ENCODE data around the gene ZNF417. TPM values are rescaled to one million over a fixed set of nuclear protein-coding genes. Genes with fewer than 3 reads are reported as not detected.
"Not testable (repeated sequence)": the region's sequence is repeated elsewhere in the genome, so short reads cannot be mapped to it uniquely, and the experiment has no call there.

Gene ZNF417
- polyA plus RNA-seq, 1 donor (not counting 4 experiments of a cell fraction or from before 2014, with no cell fraction given) = 5.8 TPM

GRCh38 chr19:57872450-57872849 lies 43.9 kb downstream of the ZNF417 start:
- TF ChIP-seq EZH2 (IDR thresholded peaks at IDR 0.05; ENCODE audit: low read length) (no peak), CTCF (optimal IDR thresholded peaks at IDR 0.05 in 1 of 3, IDR thresholded peaks at IDR 0.05 in 1 of 3, conservative IDR thresholded peaks at IDR 0.05 in 1 of 3; ENCODE audit: extremely low read depth in 1 of 3, insufficient read depth in 2 of 3, low read length in 3 of 3) (no peak)
- Histone ChIP-seq H3K9me3 (ENCODE audit: control insufficient read depth, low read depth, low read length) (peaks cover 8% of the 10 kb centered on the region), H3K9me1 (ENCODE audit: control insufficient read depth, extremely low read depth, insufficient read depth, low read length) (no peaks in the 10 kb centered on the region), H3K36me3 (ENCODE audit: control insufficient read depth in 2 of 2, extremely low read depth in 1 of 2, insufficient read depth in 2 of 2, low read length in 2 of 2) (peaks cover 14% of the 10 kb centered on the region in 2 experiments), H3K27me3 (ENCODE audit: control insufficient read depth, extremely low read depth, insufficient read depth, low read length) (no peaks in the 10 kb centered on the region), H3K79me2 (ENCODE audit: control insufficient read depth, insufficient read depth, low read length) (peaks cover 19% of the 10 kb centered on the region), H4K20me1 (ENCODE audit: control insufficient read depth, extremely low read depth, insufficient read depth, low read length) (no peaks in the 10 kb centered on the region), H3K4me2 (ENCODE audit: control insufficient read depth, extremely low read depth, insufficient read depth, low read depth, low read length) (no peak overlapping the region), H3K27ac (ENCODE audit: control insufficient read depth, insufficient read depth, low read length) (no peak overlapping the region), H3K4me3 (ENCODE audit: control insufficient read depth in 2 of 3, extremely low read depth in 1 of 3, insufficient read depth in 2 of 3, low read depth in 1 of 3, low read length in 3 of 3) (no peak overlapping the region), H3K4me1 (ENCODE audit: control insufficient read depth, extremely low read depth, insufficient read depth, low read length) (no peaks in the 10 kb centered on the region), H3K9ac (ENCODE audit: control insufficient read depth, extremely low read depth, insufficient read depth, low read length) (no peak overlapping the region), H2AFZ (ENCODE audit: control insufficient read depth, low read length) (no peak overlapping the region)
- no peak for FAIRE-seq
- DNase-seq (ENCODE audit: low read depth, low spot score) = no peak
- dilution Hi-C loops (cut with MboI; ENCODE audit: extremely low pct_ligation_motif_present, low sequenced_read_pairs) = no loop called here

GRCh38 chr19:57870225-57870624 lies 46.2 kb downstream of the ZNF417 start:
- H2AFZ ChIP-seq (ENCODE audit: control insufficient read depth, low read length) = no peak overlapping the region
- TF ChIP-seq EZH2 (IDR thresholded peaks at IDR 0.05; ENCODE audit: low read length) (no peak), CTCF (optimal IDR thresholded peaks at IDR 0.05 in 1 of 3, IDR thresholded peaks at IDR 0.05 in 1 of 3, conservative IDR thresholded peaks at IDR 0.05 in 1 of 3; ENCODE audit: extremely low read depth in 1 of 3, insufficient read depth in 2 of 3, low read length in 3 of 3) (no peak)

GRCh38 chr19:57869655-57870054 lies 46.7 kb downstream of the ZNF417 start:
- FAIRE-seq; H3K27ac ChIP-seq (ENCODE audit: control insufficient read depth, insufficient read depth, low read length); DNase-seq (ENCODE audit: low read depth, low spot score); H3K4me2 ChIP-seq (ENCODE audit: control insufficient read depth, extremely low read depth, insufficient read depth, low read depth, low read length); H3K27me3 ChIP-seq (ENCODE audit: control insufficient read depth, extremely low read depth, insufficient read depth, low read length); H3K9ac ChIP-seq (ENCODE audit: control insufficient read depth, extremely low read depth, insufficient read depth, low read length); dilution Hi-C loops (cut with MboI; ENCODE audit: extremely low pct_ligation_motif_present, low sequenced_read_pairs); H3K9me3 ChIP-seq (ENCODE audit: control insufficient read depth, low read depth, low read length); H3K4me1 ChIP-seq (ENCODE audit: control insufficient read depth, extremely low read depth, insufficient read depth, low read length); H2AFZ ChIP-seq (ENCODE audit: control insufficient read depth, low read length); H3K9me1 ChIP-seq (ENCODE audit: control insufficient read depth, extremely low read depth, insufficient read depth, low read length); H3K4me3 ChIP-seq (ENCODE audit: control insufficient read depth in 2 of 3, extremely low read depth in 1 of 3, insufficient read depth in 2 of 3, low read depth in 1 of 3, low read length in 3 of 3); H4K20me1 ChIP-seq (ENCODE audit: control insufficient read depth, extremely low read depth, insufficient read depth, low read length): not testable (repeated sequence)
- peaks cover 9 to 11% of the 10 kb centered on the region in 2 experiments for H3K36me3 ChIP-seq (ENCODE audit: control insufficient read depth in 2 of 2, extremely low read depth in 1 of 2, insufficient read depth in 2 of 2, low read length in 2 of 2)
- H3K79me2 ChIP-seq (ENCODE audit: control insufficient read depth, insufficient read depth, low read length) = peaks cover 10% of the 10 kb centered on the region

More at GRCh38 chr19:57870225-57870624, 46.2 kb downstream of the ZNF417 start:
- H3K4me2 ChIP-seq (ENCODE audit: control insufficient read depth, extremely low read depth, insufficient read depth, low read depth, low read length) = no peak overlapping the region
- H3K27ac ChIP-seq (ENCODE audit: control insufficient read depth, insufficient read depth, low read length) = no peak overlapping the region
- no peak overlapping the region for H3K9ac ChIP-seq (ENCODE audit: control insufficient read depth, extremely low read depth, insufficient read depth, low read length)
- dilution Hi-C loops (cut with MboI; ENCODE audit: extremely low pct_ligation_motif_present, low sequenced_read_pairs) = no loop called here
- FAIRE-seq (no peak), DNase-seq (ENCODE audit: low read depth, low spot score) (no peak)
- no peaks in the 10 kb centered on the region for H4K20me1 ChIP-seq (ENCODE audit: control insufficient read depth, extremely low read depth, insufficient read depth, low read length)
- H3K4me1 ChIP-seq (ENCODE audit: control insufficient read depth, extremely low read depth, insufficient read depth, low read length) = no peaks in the 10 kb centered on the region
- H3K36me3 ChIP-seq (ENCODE audit: control insufficient read depth in 2 of 2, extremely low read depth in 1 of 2, insufficient read depth in 2 of 2, low read length in 2 of 2) = peaks cover 9 to 11% of the 10 kb centered on the region in 2 experiments
- no peaks in the 10 kb centered on the region for H3K27me3 ChIP-seq (ENCODE audit: control insufficient read depth, extremely low read depth, insufficient read depth, low read length)
- no peak overlapping the region for H3K4me3 ChIP-seq (ENCODE audit: control insufficient read depth in 2 of 3, extremely low read depth in 1 of 3, insufficient read depth in 2 of 3, low read depth in 1 of 3, low read length in 3 of 3)
- no peaks in the 10 kb centered on the region for H3K9me1 ChIP-seq (ENCODE audit: control insufficient read depth, extremely low read depth, insufficient read depth, low read length)
- peaks cover 8% of the 10 kb centered on the region for H3K9me3 ChIP-seq (ENCODE audit: control insufficient read depth, low read depth, low read length)
- peaks cover 10% of the 10 kb centered on the region for H3K79me2 ChIP-seq (ENCODE audit: control insufficient read depth, insufficient read depth, low read length)

Data from keratinocyte (primary cell).